ENCODE measurements around the gene HDAC5.
"Not testable (repeated sequence)": the region's sequence is repeated elsewhere in the genome, so short reads cannot be mapped to it uniquely, and the experiment has no call there.

Gene HDAC5

GRCh38 chr17:44120281-44120680 is 3.2 kb downstream of the HDAC5 start:
- not testable (repeated sequence) for H3K9me3 Mint-ChIP-seq, H3K27me3 Mint-ChIP-seq, H3K4me3 Mint-ChIP-seq, H3K36me3 Mint-ChIP-seq
- peak overlapping the region; percentile 35 for H3K27ac Mint-ChIP-seq
- peaks cover 54% of the 10 kb centered on the region for H3K4me1 Mint-ChIP-seq

DNA sequence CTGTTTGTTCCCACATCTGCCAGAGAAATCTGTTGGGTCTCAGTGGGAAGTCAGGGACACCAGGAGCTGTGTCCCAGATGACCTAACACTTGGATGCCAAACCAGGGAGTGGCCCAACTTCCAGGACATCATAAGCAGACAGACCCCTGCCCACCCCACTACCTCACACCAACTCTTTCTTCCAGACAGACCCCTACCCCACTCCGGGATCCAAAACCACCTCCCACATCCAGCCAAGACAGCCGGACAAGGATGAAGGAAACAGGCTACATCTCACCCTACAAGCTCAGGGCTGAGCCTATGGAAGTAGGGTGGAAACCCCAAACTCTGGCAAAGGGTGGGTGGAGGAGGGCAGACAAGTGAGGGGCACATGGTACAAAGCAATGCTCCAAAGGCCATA is 3.6 kb downstream of the HDAC5 start:
- no peaks in the 10 kb centered on the region for H3K27me3 Mint-ChIP-seq
- H3K36me3 Mint-ChIP-seq = no peaks in the 10 kb centered on the region
- no peak overlapping the region for H3K4me3 Mint-ChIP-seq
- no peaks in the 10 kb centered on the region for H3K9me3 Mint-ChIP-seq
- peaks cover 54% of the 10 kb centered on the region for H3K4me1 Mint-ChIP-seq
- no peak overlapping the region for H3K27ac Mint-ChIP-seq

- no peaks in the 10 kb centered on the region for H3K27me3 Mint-ChIP-seq
- H3K4me3 Mint-ChIP-seq = no peak overlapping the region
- H3K4me1 Mint-ChIP-seq = peaks cover 50% of the 10 kb centered on the region
- no peak overlapping the region for H3K27ac Mint-ChIP-seq
- H3K36me3 Mint-ChIP-seq = no peaks in the 10 kb centered on the region
- no peaks in the 10 kb centered on the region for H3K9me3 Mint-ChIP-seq
These were observed 4.4 kb downstream of the HDAC5 start for GRCh38 chr17:44119062-44119461.

- no peak overlapping the region for H3K4me3 Mint-ChIP-seq
- no peaks in the 10 kb centered on the region for H3K9me3 Mint-ChIP-seq
- no peaks in the 10 kb centered on the region for H3K36me3 Mint-ChIP-seq
- no peaks in the 10 kb centered on the region for H3K27me3 Mint-ChIP-seq
- H3K27ac Mint-ChIP-seq = no peak overlapping the region
- peaks cover 52% of the 10 kb centered on the region for H3K4me1 Mint-ChIP-seq
These were observed 4.9 kb downstream of the HDAC5 start for GRCh38 chr17:44118427-44119050.

DNA sequence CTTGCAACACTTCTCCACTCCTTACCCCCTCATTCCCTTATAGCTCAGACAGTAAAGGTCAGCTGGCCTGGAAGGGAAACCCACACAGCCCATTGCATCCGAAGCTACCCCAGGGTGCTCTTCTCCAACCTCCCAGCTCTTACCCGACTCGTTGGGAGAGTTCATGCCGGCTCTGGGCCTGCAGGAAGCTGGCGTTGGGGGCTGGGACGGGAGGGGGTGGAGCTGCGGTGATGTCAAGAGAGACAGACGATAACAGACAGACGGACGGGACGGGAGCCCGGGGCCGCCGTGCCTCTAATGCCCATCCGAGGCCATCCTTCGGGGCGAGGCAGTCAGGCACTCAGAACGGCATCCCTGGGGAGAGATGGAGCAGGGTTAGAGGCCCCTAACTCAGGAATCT is 6.1 kb downstream of the HDAC5 start:
- peaks cover 58% of the 10 kb centered on the region for H3K4me1 Mint-ChIP-seq
- no peaks in the 10 kb centered on the region for H3K27me3 Mint-ChIP-seq
- H3K4me3 Mint-ChIP-seq = no peak overlapping the region
- H3K27ac Mint-ChIP-seq = no peak overlapping the region
- no peaks in the 10 kb centered on the region for H3K9me3 Mint-ChIP-seq
- H3K36me3 Mint-ChIP-seq = no peaks in the 10 kb centered on the region

DNA sequence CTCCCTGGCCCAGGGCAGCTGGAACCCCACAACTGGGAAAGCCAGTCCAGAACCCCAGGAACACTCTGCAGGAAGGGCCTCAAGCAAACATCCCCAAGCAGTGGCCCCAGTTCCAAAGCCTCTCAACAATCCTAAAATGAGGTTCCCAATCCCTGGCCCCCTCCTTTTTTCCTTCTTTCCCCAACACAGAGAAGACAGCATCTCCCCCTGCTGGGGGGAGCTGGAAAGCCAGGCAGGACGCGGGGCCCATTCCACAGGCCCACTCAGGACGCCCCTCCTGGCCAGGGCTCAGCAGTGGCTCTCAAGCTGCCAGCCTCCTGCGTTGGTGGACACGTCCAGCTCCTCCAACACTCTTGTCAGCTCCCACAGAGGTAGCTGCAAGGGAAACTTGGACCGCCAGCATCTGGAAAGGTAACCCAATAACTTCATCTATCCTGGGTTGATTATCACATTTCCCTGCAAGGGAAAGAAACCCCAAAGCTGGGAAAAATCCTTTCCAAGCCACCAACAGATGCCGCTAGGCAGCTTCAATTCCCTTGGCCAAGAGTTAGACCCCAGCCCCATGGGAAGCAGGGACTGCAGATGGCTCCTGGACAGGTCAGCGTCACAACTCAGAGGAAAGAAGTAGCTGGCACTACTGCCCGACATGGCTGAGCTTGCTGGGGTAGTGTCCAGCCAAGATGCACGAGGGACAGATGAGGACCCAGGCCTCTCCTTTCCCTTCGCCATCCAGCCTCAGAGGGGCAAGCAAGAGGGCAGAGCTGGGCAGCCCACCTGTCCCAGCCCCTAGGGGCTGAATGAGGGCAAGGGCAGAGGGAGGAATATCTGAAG is 7.6 kb downstream of the HDAC5 start:
- Mint-ChIP-seq H3K4me3 (no peak overlapping the region), H3K36me3 (no peaks in the 10 kb centered on the region), H3K4me1 (peaks cover 58% of the 10 kb centered on the region), H3K9me3 (no peaks in the 10 kb centered on the region), H3K27ac (no peak overlapping the region), H3K27me3 (no peaks in the 10 kb centered on the region)

DNA sequence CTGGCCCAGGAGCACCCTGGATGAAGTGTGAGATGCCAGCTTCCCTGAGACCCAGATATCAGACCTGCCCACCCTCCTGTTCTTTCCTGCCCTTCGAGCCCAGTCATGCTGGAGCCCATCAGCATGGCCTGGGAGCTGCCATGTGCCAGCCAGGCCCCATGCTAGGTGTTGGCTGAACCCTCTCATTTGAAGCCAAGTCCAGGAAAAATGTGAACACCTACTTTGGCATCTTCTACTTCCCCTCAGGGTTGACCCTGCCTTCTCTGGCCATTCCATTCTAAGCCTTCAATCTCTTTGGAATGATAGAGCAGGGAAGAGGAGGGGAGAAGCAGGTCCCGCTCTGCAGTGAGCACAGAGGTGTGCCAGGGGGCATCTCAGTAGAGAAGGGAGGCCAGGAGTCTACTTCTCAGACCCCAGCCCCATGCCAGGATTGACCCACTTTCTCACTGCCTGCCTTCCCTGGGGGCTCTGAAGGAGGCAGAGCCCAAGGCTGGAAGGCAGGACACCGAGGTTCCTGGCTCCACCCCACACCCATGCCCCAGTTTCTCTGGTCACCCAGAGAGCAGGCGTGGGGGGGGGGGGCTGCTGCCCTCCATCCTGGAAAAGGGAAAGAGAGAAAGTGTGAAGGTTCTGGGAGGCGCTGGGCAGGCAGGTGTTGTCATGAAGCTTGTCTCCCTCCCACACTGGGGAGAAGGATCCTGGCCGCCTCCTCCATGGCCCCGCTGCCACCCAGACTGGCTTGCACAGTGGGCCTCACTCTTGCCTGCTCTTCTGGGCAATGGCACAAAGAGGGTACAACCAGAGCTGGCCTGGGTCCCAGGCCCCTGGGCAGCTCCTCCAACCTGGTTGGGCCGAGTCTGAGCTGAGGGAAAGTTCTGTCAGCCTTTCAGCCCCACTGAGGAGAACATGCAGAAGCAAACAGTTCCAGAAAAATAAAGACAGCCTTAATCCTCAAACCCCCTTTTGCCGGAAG is 9.3 kb downstream of the HDAC5 start:
- H3K27ac Mint-ChIP-seq = peak overlapping the region; percentile 14
- no peaks in the 10 kb centered on the region for H3K27me3 Mint-ChIP-seq
- no peaks in the 10 kb centered on the region for H3K36me3 Mint-ChIP-seq
- H3K4me3 Mint-ChIP-seq = no peak overlapping the region
- H3K4me1 Mint-ChIP-seq = peaks cover 42% of the 10 kb centered on the region
- H3K9me3 Mint-ChIP-seq = no peaks in the 10 kb centered on the region

GRCh38 chr17:44113382-44113781 is 10.1 kb downstream of the HDAC5 start:
- H3K27me3 Mint-ChIP-seq = no peaks in the 10 kb centered on the region
- no peak overlapping the region for H3K4me3 Mint-ChIP-seq
- H3K36me3 Mint-ChIP-seq = no peaks in the 10 kb centered on the region
- H3K4me1 Mint-ChIP-seq = peaks cover 36% of the 10 kb centered on the region
- peak overlapping the region; percentile 14 for H3K27ac Mint-ChIP-seq
- no peaks in the 10 kb centered on the region for H3K9me3 Mint-ChIP-seq

- Mint-ChIP-seq H3K4me1 (peaks cover 33% of the 10 kb centered on the region), H3K36me3 (peaks cover 1% of the 10 kb centered on the region), H3K4me3 (no peak overlapping the region), H3K27ac (no peak overlapping the region), H3K9me3 (no peaks in the 10 kb centered on the region), H3K27me3 (no peaks in the 10 kb centered on the region)
These were observed 10.9 kb downstream of the HDAC5 start for GRCh38 chr17:44112284-44113280.

DNA sequence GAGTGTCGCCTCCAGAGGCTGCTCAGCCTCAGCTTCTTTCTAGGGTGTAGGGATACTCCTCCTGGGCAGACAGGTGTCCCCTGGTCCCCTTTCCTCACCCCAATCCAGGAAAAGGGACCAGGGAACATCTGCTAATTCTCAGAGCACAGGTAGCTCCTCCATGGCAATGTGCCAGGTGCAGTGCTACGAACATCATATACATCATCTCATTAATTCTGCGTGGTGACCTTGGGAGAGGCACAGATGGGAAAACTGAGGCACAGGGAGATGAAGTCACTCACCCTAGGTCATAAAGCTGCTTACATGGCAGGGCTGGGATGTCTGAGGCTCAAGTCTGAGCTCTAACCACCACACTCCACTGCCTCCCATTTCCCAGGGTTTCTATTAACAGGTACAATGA is 11.7 kb downstream of the HDAC5 start:
- Mint-ChIP-seq H3K27ac (no peak overlapping the region), H3K4me3 (no peak overlapping the region), H3K4me1 (peaks cover 32% of the 10 kb centered on the region), H3K27me3 (no peaks in the 10 kb centered on the region), H3K36me3 (peaks cover 2% of the 10 kb centered on the region), H3K9me3 (no peaks in the 10 kb centered on the region)

GRCh38 chr17:44110823-44111633 is 12.4 kb downstream of the HDAC5 start:
- H3K4me3 Mint-ChIP-seq = no peak overlapping the region
- H3K4me1 Mint-ChIP-seq = peaks cover 30% of the 10 kb centered on the region
- no peaks in the 10 kb centered on the region for H3K9me3 Mint-ChIP-seq
- H3K36me3 Mint-ChIP-seq = peaks cover 2% of the 10 kb centered on the region
- no peaks in the 10 kb centered on the region for H3K27me3 Mint-ChIP-seq
- H3K27ac Mint-ChIP-seq = no peak overlapping the region

DNA sequence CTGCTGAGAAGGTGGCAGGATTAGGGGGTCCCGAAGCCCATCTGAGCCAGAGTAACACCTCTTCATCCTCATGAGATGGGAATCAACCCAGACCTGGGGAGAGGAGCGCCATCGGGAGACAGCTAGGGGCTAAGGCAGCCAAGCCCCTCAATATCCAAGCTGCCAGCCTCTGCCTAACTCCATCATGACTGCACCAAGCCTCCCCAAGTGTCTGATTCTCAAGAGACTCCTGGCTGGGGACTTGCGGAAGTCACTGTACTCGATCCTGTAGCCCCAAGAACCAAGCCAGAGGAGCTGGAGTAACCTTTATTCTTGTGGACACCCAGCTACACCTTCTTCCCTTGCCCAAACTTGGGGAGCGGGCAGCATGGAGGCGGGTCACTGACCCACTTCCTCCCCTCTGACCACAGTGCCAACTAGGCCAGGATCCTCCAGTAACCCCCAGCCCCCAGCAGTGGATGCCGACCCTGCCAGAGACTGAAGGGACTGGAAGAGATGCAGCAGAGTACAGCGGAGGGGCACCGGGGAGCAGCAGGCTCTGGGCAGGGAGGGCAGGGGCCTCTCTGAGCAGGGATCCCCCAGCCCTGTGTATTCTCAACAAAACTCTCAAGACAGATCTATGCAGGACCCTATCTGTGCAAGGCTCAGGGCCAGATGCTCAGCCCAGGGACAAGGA is 13.3 kb downstream of the HDAC5 start:
- H3K27me3 Mint-ChIP-seq = no peaks in the 10 kb centered on the region
- H3K4me3 Mint-ChIP-seq = no peak overlapping the region
- H3K27ac Mint-ChIP-seq = no peak overlapping the region
- no peaks in the 10 kb centered on the region for H3K9me3 Mint-ChIP-seq
- peaks cover 2% of the 10 kb centered on the region for H3K36me3 Mint-ChIP-seq
- peaks cover 30% of the 10 kb centered on the region for H3K4me1 Mint-ChIP-seq

DNA sequence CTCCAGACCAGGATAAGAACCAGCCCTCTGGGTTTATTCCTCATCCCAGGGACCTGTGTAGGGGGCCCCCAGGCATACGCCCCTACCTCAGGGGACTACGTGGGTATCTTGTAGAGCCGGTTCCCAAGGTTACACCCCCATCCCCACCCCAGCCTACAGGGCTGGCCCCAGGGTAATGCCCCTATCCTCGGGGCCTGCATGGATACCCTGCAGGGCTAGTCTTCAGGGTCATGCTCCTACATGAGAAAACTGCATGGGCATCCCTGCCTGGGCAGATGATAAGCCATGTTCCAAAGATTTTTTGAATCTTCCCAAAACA is 14.2 kb downstream of the HDAC5 start:
- Mint-ChIP-seq H3K27ac (no peak overlapping the region), H3K4me3 (no peak overlapping the region), H3K4me1 (peaks cover 30% of the 10 kb centered on the region), H3K9me3 (no peaks in the 10 kb centered on the region), H3K27me3 (no peaks in the 10 kb centered on the region), H3K36me3 (peaks cover 2% of the 10 kb centered on the region)
